ENCODE data around the gene ZNRF4. TPM values are rescaled to one million over a fixed set of nuclear protein-coding genes. Genes with fewer than 3 reads are reported as not detected.

Gene ZNRF4
- total RNA-seq, 2 donors from 2014 or later: not detected

- Mint-ChIP-seq H3K36me3 (ENCODE audit: low read depth) (no peaks in the 10 kb centered on the region), H3K9me3 (peaks cover 13% of the 10 kb centered on the region), H3K27me3 (ENCODE audit: insufficient read depth) (peaks cover 41% of the 10 kb centered on the region), H3K4me3 (no peak overlapping the region), H3K4me1 (no peaks in the 10 kb centered on the region), H3K27ac (no peak overlapping the region)
- Histone ChIP-seq H3K9ac (ENCODE audit: extremely low read depth, low read length, poor library complexity, severe bottlenecking) (no peak overlapping the region), H3K27ac (ENCODE audit: low read depth, low read length) (no peak overlapping the region), H3K4me1 (ENCODE audit: control insufficient read depth, insufficient read depth, low read length) (no peaks in the 10 kb centered on the region), H3K27me3 (ENCODE audit: control insufficient read depth, insufficient read depth, low read length, poor library complexity, severe bottlenecking) (no peaks in the 10 kb centered on the region), H3K4me3 (ENCODE audit: low read length) (no peak overlapping the region), H3K36me3 (ENCODE audit: control insufficient read depth, insufficient read depth, low read length) (no peaks in the 10 kb centered on the region), H3K9me3 (ENCODE audit: control insufficient read depth, low read length) (peaks cover 5% of the 10 kb centered on the region)
- 92 to 93% methylated on average over 5 to 7 of the region's 7 CpGs for WGBS, 2 experiments (ENCODE audit: insufficient coverage in 1 of 2, insufficient read length in 1 of 2)
- TF ChIP-seq CTCF (conservative IDR thresholded peaks at IDR 0.05): no peak
- no peak for DNase-seq
Observed at GRCh38 chr19:5458420-5458819, 3.2 kb downstream of the ZNRF4 start.

- TF ChIP-seq CTCF (conservative IDR thresholded peaks at IDR 0.05): no peak
- DNase-seq: no peak
- Histone ChIP-seq H3K27me3 (ENCODE audit: control insufficient read depth, insufficient read depth, low read length, poor library complexity, severe bottlenecking) (no peaks in the 10 kb centered on the region), H3K36me3 (ENCODE audit: control insufficient read depth, insufficient read depth, low read length) (no peaks in the 10 kb centered on the region), H3K4me1 (ENCODE audit: control insufficient read depth, insufficient read depth, low read length) (no peaks in the 10 kb centered on the region), H3K9me3 (ENCODE audit: control insufficient read depth, low read length) (peaks cover 5% of the 10 kb centered on the region), H3K27ac (ENCODE audit: low read depth, low read length) (no peak overlapping the region), H3K9ac (ENCODE audit: extremely low read depth, low read length, poor library complexity, severe bottlenecking) (no peak overlapping the region), H3K4me3 (ENCODE audit: low read length) (no peak overlapping the region)
- no peaks in the 10 kb centered on the region for H3K36me3 Mint-ChIP-seq (ENCODE audit: low read depth)
- peaks cover 15% of the 10 kb centered on the region for H3K9me3 Mint-ChIP-seq
- peaks cover 40% of the 10 kb centered on the region for H3K27me3 Mint-ChIP-seq (ENCODE audit: insufficient read depth)
- no peaks in the 10 kb centered on the region for H3K4me1 Mint-ChIP-seq
- no peak overlapping the region for H3K27ac Mint-ChIP-seq
- 90 to 91% methylated on average over 6 of the region's 6 CpGs for WGBS, 2 experiments (ENCODE audit: insufficient coverage in 1 of 2, insufficient read length in 1 of 2)
- no peak overlapping the region for H3K4me3 Mint-ChIP-seq
Observed at GRCh38 chr19:5459360-5459759, 4.1 kb downstream of the ZNRF4 start.

GRCh38 chr19:5460748-5461147, 5.5 kb downstream of the ZNRF4 start:
- Histone ChIP-seq H3K36me3 (ENCODE audit: control insufficient read depth, insufficient read depth, low read length) (no peaks in the 10 kb centered on the region), H3K27ac (ENCODE audit: low read depth, low read length) (no peak overlapping the region), H3K4me3 (ENCODE audit: low read length) (no peak overlapping the region), H3K9me3 (ENCODE audit: control insufficient read depth, low read length) (peaks cover 5% of the 10 kb centered on the region), H3K9ac (ENCODE audit: extremely low read depth, low read length, poor library complexity, severe bottlenecking) (no peak overlapping the region), H3K27me3 (ENCODE audit: control insufficient read depth, insufficient read depth, low read length, poor library complexity, severe bottlenecking) (no peaks in the 10 kb centered on the region), H3K4me1 (ENCODE audit: control insufficient read depth, insufficient read depth, low read length) (no peaks in the 10 kb centered on the region)
- Mint-ChIP-seq H3K36me3 (ENCODE audit: low read depth) (no peaks in the 10 kb centered on the region), H3K4me3 (no peak overlapping the region), H3K27me3 (ENCODE audit: insufficient read depth) (peaks cover 46% of the 10 kb centered on the region), H3K27ac (no peak overlapping the region), H3K9me3 (peaks cover 15% of the 10 kb centered on the region), H3K4me1 (no peaks in the 10 kb centered on the region)
- TF ChIP-seq CTCF (conservative IDR thresholded peaks at IDR 0.05): no peak
- DNase-seq: no peak
- 81 to 100% methylated on average over 2 to 3 of the region's 3 CpGs for WGBS, 2 experiments (ENCODE audit: insufficient coverage in 1 of 2, insufficient read length in 1 of 2)
